HepG2 (cell line): ENCODE data around the gene SLC35A3. TPM values are rescaled to one million over a fixed set of nuclear protein-coding genes. Genes with fewer than 3 reads are reported as not detected.

Experiments
- ELK4 ChIP-seq: sonication (generic); formaldehyde crosslinking; IDR thresholded peaks from 2 replicates; pipeline ENCODE4 v1.9.0; 2021; ENCODE audit warnings: missing genetic modification reagents, borderline replicate concordance
- HNF4G ChIP-seq, 2 experiments: sonication (generic) in 1 of 2; formaldehyde crosslinking in 1 of 2; IDR thresholded peaks; 2 replicates each; pipeline versions ENCODE4 v1.4.0 to v1.6.1; 2011 to 2020; ENCODE audit warnings: borderline replicate concordance in 2 of 2, low read depth in 2 of 2, mild to moderate bottlenecking in 2 of 2, low read length in 1 of 2, missing genetic modification reagents in 1 of 2, moderate library complexity in 1 of 2
- IRF2 ChIP-seq: IDR thresholded peaks from 2 replicates; pipeline ENCODE4 v1.6.1; 2018; ENCODE audit warnings: missing genetic modification reagents, missing compliant biosample characterization
- IRX3 ChIP-seq: sonication (generic); formaldehyde crosslinking; IDR thresholded peaks from 2 replicates; pipeline ENCODE4 v1.8.1; 2023; ENCODE audit warnings: mild to moderate bottlenecking, low read depth, missing genetic modification reagents, borderline replicate concordance
- JUN ChIP-seq: sonication (generic); formaldehyde crosslinking; IDR thresholded peaks from 2 replicates; pipeline ENCODE4 v1.4.0; 2020; ENCODE audit warnings: mild to moderate bottlenecking, missing genetic modification reagents
- KDM5B ChIP-seq: sonication (generic); formaldehyde crosslinking; IDR thresholded peaks from 2 replicates; pipeline ENCODE4 v1.4.0; 2020; ENCODE audit warnings: missing genetic modification reagents, mild to moderate bottlenecking, borderline replicate concordance
- NFE2L1 ChIP-seq: sonication (generic); formaldehyde crosslinking; IDR thresholded peaks from 2 replicates; pipeline ENCODE4 v1.4.0; 2020; ENCODE audit warnings: missing genetic modification reagents, mild to moderate bottlenecking, borderline replicate concordance
- NR2F2 ChIP-seq: IDR thresholded peaks from 2 replicates; pipeline ENCODE4 v1.6.1; 2012; ENCODE audit warnings: low read depth, inconsistent platforms, borderline replicate concordance
- PAX8 ChIP-seq: sonication (generic); formaldehyde crosslinking; IDR thresholded peaks from 2 replicates; pipeline ENCODE4 v1.8.0; 2022; ENCODE audit warnings: mild to moderate bottlenecking, missing genetic modification reagents, borderline replicate concordance
- POLR2AphosphoS5 ChIP-seq: IDR thresholded peaks from 2 replicates; pipeline ENCODE4 v1.6.1; 2012; ENCODE audit warnings: low read depth, low read length
- ZMAT3 ChIP-seq: sonication (generic); formaldehyde crosslinking; conservative IDR thresholded peaks from 2 replicates; pipeline ENCODE4 v1.7.0; 2021; ENCODE audit warnings: missing genetic modification reagents
- ZNF746 ChIP-seq: sonication (generic); formaldehyde crosslinking; IDR thresholded peaks from 2 replicates; pipeline ENCODE4 v1.8.0; 2022; ENCODE audit warnings: mild to moderate bottlenecking, missing genetic modification reagents
- ZNF766 ChIP-seq: sonication (generic); formaldehyde crosslinking; IDR thresholded peaks from 2 replicates; pipeline ENCODE4 v1.5.0; 2020; ENCODE audit warnings: missing genetic modification reagents, borderline replicate concordance
- ZNF782 ChIP-seq: sonication (generic); formaldehyde crosslinking; IDR thresholded peaks from 2 replicates; pipeline ENCODE4 v1.4.0; 2020; ENCODE audit warnings: missing genetic modification reagents, mild to moderate bottlenecking, borderline replicate concordance
- polyA plus RNA-seq, 8 experiments: library from polyadenylated mRNA; depleted of rRNA in 3 of 8; stranded (reverse) in 7 of 8; unstranded in 1 of 8; fragments of >200 nt; fragmentation: Illumina TruSeq in 4 of 8; extraction: Trizol in 4 of 8; gene quantifications; 2 replicates each; pipeline versions ENCODE4 v1.2.1 to v1.2.3, GENCODE V29; 2011 to 2016; ENCODE audit warnings: low read depth in 4 of 8, missing spikeins in 1 of 8, mixed read lengths in 1 of 8; ENCODE audit not compliant: insufficient read depth in 1 of 8
- total RNA-seq, 5 experiments: library from RNA; depleted of rRNA; stranded (reverse); fragments of >200 nt; fragmentation: Illumina TruSeq; extraction: Trizol; gene quantifications; 2 replicates each; pipeline ENCODE4 v1.2.3, GENCODE V29; 2016; ENCODE audit warnings: low read depth in 1 of 5
- TF ChIP-seq, protein P1 (sequence below): sonication (generic); formaldehyde crosslinking; IDR thresholded peaks from 2 replicates; pipeline ENCODE4 v1.5.1; 2020; ENCODE audit warnings: mild to moderate bottlenecking, missing genetic modification reagents, moderate library complexity
- TF ChIP-seq, protein P2 (sequence below): IDR thresholded peaks from 2 replicates; pipeline ENCODE4 v1.6.1; 2016; ENCODE audit warnings: mild to moderate bottlenecking, missing biosample characterization, missing genetic modification reagents
- TF ChIP-seq, protein P3 (sequence below): sonication (generic); formaldehyde crosslinking; IDR thresholded peaks from 2 replicates; pipeline ENCODE4 v1.4.0; 2020; ENCODE audit warnings: missing genetic modification reagents
- TF ChIP-seq, protein P4 (sequence below): sonication (generic); formaldehyde crosslinking; IDR thresholded peaks from 2 replicates; pipeline ENCODE4 v1.5.0; 2020; ENCODE audit warnings: missing genetic modification reagents, mild to moderate bottlenecking, borderline replicate concordance

Gene SLC35A3
- total and polyA plus RNA-seq, 2 of the 13 experiments (the other 11 are each of a cell fraction or from before 2014, with no cell fraction given) = 11.2 to 24.9 TPM

DNA sequence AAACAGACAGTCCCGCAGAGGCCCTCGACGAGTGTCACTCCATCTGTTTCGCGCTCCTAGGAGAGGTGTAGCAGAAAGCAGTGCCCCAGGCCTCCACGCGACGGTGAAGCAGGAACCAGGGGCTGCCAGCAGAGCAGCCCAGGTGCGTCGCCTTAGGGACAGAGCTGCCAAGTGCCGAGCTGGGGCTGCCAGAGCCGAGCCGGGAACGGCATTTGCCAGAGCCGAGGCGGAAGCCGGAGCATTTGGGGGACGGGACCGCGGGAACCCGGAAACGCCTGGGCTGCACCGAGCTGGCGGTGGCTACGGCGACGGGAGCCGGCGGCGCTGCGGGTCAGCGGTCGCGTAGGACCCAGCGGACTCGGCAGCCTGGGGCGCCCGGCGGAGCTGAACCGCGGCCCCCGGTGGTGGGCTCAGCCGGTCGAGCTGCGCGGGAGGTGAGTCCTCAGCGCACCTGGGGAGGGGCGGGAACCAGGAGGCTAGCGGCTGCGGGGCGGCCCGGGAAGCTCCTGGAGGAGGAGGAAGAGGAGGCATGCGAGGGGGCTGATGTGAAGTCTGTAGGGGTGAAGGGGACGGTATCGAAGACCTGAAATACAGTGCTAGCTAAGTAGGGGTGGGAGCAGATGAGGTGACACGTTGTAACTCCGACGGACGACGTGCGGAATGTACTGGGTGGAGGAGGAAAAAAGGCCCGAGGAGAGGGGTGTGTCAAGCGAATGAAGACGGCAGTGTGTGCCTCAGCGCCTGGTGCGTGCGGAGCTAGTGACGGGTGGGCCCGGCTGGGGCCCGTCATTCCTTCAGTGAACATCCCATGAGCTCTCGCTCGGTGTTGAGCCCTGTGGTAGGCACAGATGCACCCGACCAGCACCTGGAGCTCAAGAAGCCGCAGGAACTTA is at the start of gene SLC35A3 (continued):
- TF ChIP-seq ZNF782 (CRISPR knock-in tag) (peak; percentile 98), ZMAT3 (CRISPR knock-in tag) (peak; percentile 98), KDM5B (CRISPR knock-in tag) (peak; percentile 99), NFE2L1 (CRISPR knock-in tag) (peak; percentile 79; the same call in 1 of the 2 replicates), ZNF766 (CRISPR knock-in tag) (peak; percentile 96), IRF2 (CRISPR knock-in tag) (peak; percentile 95), ELK4 (no peak; the same call in 1 of the 2 replicates), HNF4G (IDR thresholded peaks at IDR 0.05; ENCODE audit: borderline replicate concordance, low read depth, low read length) (0 out of 2 replicates have a peak, but pooled peaks have one; percentile 23), HNF4G (CRISPR knock-in tag; IDR thresholded peaks at IDR 0.05; ENCODE audit: borderline replicate concordance, low read depth) (peak; percentile 91), JUN (CRISPR knock-in tag) (peak; percentile 62; the same call in 1 of the 2 replicates), NR2F2 (peak; percentile 50; the same call in 1 of the 2 replicates), POLR2AphosphoS5 (peak; percentile 80), PAX8 (peak; percentile 30; the same call in 1 of the 2 replicates), ZNF746 (CRISPR knock-in tag) (peak; percentile 82; the same call in 1 of the 2 replicates), IRX3 (CRISPR knock-in tag) (peak; percentile 72; the same call in 1 of the 2 replicates)
- TF ChIP-seq, protein P1, sequence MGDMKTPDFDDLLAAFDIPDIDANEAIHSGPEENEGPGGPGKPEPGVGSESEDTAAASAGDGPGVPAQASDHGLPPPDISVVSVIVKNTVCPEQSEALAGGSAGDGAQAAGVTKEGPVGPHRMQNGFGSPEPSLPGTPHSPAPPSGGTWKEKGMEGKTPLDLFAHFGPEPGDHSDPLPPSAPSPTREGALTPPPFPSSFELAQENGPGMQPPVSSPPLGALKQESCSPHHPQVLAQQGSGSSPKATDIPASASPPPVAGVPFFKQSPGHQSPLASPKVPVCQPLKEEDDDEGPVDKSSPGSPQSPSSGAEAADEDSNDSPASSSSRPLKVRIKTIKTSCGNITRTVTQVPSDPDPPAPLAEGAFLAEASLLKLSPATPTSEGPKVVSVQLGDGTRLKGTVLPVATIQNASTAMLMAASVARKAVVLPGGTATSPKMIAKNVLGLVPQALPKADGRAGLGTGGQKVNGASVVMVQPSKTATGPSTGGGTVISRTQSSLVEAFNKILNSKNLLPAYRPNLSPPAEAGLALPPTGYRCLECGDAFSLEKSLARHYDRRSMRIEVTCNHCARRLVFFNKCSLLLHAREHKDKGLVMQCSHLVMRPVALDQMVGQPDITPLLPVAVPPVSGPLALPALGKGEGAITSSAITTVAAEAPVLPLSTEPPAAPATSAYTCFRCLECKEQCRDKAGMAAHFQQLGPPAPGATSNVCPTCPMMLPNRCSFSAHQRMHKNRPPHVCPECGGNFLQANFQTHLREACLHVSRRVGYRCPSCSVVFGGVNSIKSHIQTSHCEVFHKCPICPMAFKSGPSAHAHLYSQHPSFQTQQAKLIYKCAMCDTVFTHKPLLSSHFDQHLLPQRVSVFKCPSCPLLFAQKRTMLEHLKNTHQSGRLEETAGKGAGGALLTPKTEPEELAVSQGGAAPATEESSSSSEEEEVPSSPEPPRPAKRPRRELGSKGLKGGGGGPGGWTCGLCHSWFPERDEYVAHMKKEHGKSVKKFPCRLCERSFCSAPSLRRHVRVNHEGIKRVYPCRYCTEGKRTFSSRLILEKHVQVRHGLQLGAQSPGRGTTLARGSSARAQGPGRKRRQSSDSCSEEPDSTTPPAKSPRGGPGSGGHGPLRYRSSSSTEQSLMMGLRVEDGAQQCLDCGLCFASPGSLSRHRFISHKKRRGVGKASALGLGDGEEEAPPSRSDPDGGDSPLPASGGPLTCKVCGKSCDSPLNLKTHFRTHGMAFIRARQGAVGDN (CRISPR knock-in tag) = peak; percentile 99
- TF ChIP-seq, protein P2, sequence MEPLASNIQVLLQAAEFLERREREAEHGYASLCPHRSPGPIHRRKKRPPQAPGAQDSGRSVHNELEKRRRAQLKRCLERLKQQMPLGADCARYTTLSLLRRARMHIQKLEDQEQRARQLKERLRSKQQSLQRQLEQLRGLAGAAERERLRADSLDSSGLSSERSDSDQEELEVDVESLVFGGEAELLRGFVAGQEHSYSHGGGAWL (CRISPR knock-in tag) = peak; percentile 94
- TF ChIP-seq, protein P3, sequence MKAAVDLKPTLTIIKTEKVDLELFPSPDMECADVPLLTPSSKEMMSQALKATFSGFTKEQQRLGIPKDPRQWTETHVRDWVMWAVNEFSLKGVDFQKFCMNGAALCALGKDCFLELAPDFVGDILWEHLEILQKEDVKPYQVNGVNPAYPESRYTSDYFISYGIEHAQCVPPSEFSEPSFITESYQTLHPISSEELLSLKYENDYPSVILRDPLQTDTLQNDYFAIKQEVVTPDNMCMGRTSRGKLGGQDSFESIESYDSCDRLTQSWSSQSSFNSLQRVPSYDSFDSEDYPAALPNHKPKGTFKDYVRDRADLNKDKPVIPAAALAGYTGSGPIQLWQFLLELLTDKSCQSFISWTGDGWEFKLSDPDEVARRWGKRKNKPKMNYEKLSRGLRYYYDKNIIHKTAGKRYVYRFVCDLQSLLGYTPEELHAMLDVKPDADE = no peak
- TF ChIP-seq, protein P4, sequence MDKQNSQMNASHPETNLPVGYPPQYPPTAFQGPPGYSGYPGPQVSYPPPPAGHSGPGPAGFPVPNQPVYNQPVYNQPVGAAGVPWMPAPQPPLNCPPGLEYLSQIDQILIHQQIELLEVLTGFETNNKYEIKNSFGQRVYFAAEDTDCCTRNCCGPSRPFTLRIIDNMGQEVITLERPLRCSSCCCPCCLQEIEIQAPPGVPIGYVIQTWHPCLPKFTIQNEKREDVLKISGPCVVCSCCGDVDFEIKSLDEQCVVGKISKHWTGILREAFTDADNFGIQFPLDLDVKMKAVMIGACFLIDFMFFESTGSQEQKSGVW (CRISPR knock-in tag) = no peak
